Measurements from ENCODE around the gene EVL.
"Not testable (repeated sequence)": the region's sequence is repeated elsewhere in the genome, so short reads cannot be mapped to it uniquely, and the experiment has no call there.

The EVL gene

GRCh38 chr14:100065111-100065871, at the start of gene EVL:
TSS of gene EVL (plus strand) at chr14:100065422. CDS start at chr14:100065501, 79 bp downstream.
- no peak for DNase-seq (ENCODE audit: low spot score)

- no peak for DNase-seq (ENCODE audit: low spot score)
Observed at GRCh38 chr14:100017553-100017952, 47.7 kb upstream of the EVL start.

GRCh38 chr14:100018054-100018453, 47.2 kb upstream of the EVL start:
- no peak for DNase-seq (ENCODE audit: low spot score)

GRCh38 chr14:100018482-100018881, 46.7 kb upstream of the EVL start:
- no peak for DNase-seq (ENCODE audit: low spot score)

- no peak for DNase-seq (ENCODE audit: low spot score)
Observed at GRCh38 chr14:100019156-100019744, 46.0 kb upstream of the EVL start.

GRCh38 chr14:100020629-100021028, 44.6 kb upstream of the EVL start:
- no peak for DNase-seq (ENCODE audit: low spot score)

- no peak for DNase-seq (ENCODE audit: low spot score)
Observed at GRCh38 chr14:100022772-100023451, 42.3 kb upstream of the EVL start.

- peak; percentile 21 for DNase-seq (ENCODE audit: low spot score)
Observed at GRCh38 chr14:100025111-100025510, 40.1 kb upstream of the EVL start.

- DNase-seq (ENCODE audit: low spot score) = no peak
Observed at GRCh38 chr14:100027771-100028490, 37.3 kb upstream of the EVL start.

- no peak for DNase-seq (ENCODE audit: low spot score)
Observed at GRCh38 chr14:100028990-100029677, 36.1 kb upstream of the EVL start.

- DNase-seq (ENCODE audit: low spot score) = not testable (repeated sequence)
Observed at GRCh38 chr14:100030006-100030405, 35.2 kb upstream of the EVL start.

- DNase-seq (ENCODE audit: low spot score) = no peak
Observed at GRCh38 chr14:100030452-100031153, 34.6 kb upstream of the EVL start.

GRCh38 chr14:100031506-100032281, 33.5 kb upstream of the EVL start:
- DNase-seq (ENCODE audit: low spot score) = no peak

GRCh38 chr14:100032738-100033137, 32.5 kb upstream of the EVL start:
- no peak for DNase-seq (ENCODE audit: low spot score)

- no peak for DNase-seq (ENCODE audit: low spot score)
Observed at GRCh38 chr14:100033347-100034075, 31.7 kb upstream of the EVL start.

- DNase-seq (ENCODE audit: low spot score) = no peak
Observed at GRCh38 chr14:100034468-100034867, 30.8 kb upstream of the EVL start.

- DNase-seq (ENCODE audit: low spot score) = no peak
Observed at GRCh38 chr14:100034961-100035500, 30.2 kb upstream of the EVL start.

- DNase-seq (ENCODE audit: low spot score) = no peak
Observed at GRCh38 chr14:100035700-100036099, 29.5 kb upstream of the EVL start.

- DNase-seq (ENCODE audit: low spot score) = no peak
Observed at GRCh38 chr14:100037353-100037752, 27.9 kb upstream of the EVL start.

- no peak for DNase-seq (ENCODE audit: low spot score)
Observed at GRCh38 chr14:100038065-100038464, 27.2 kb upstream of the EVL start.
